HK-2 (cell line): ENCODE results near the gene GOLT1B.

Source experiments
- DNase-seq: peaks from one replicate; pipeline ENCODE4 v3.0.0-alpha.2; 2018; ENCODE audit not compliant: unreplicated experiment

GOLT1B gene

DNA sequence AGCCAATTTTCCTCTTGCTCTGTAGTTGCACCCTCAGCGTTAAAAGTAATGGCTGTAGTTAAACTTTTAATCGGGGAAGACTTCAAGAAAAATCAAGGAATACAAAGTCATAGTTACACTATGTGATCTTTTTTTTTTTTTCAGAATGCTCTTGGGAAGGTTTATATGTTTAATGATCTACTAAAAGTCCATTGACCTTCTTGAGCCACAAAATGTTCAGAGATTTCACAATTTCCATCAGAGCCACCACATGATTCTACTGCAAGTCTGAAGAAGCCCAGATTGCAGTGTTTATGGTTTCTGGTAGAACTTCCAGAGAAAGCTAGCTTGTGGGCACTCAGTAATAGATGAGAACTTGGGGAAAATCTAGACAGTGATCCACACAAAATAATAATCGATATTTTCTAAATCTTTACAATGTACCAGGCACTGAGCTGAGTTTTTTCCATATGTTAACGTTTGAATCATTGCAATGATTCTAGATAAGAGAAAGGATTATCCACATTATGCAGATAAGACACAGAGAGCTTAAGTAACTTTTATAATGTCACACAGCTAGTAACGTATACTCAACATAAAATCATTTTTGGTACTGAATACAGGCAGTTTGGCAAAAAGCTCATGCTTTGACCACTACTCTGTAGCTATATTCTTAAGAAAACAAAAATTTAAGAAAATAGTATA is 64.8 kb downstream of the GOLT1B start:
- DNase-seq, result no peak

DNA sequence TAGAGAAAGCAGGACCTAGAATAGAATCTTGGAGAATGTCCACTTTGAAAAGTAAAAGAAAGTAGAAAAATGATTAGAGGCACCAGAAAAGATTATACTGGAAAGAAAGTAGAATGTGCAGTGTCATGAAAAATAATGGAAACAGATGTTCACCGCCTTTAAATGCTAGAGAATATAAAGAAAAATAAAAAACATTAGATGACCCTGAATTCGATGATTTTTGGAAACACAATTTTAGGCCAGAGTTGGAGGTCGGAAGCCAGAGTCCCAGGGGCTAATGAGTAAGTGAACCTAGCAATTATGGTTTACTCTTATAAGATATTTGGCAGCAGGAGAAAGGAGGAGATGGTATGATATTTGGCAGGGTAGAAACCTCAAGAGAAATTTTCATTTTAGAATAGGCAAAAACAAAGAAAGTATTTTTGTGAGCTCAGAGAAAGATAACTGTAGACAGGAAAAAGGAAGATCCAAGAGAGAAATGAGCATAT is 65.4 kb downstream of the GOLT1B start:
- DNase-seq, result no peak
